ENCODE measurements around the gene ALOX12. TPM values are rescaled to one million over a fixed set of nuclear protein-coding genes. Genes with fewer than 3 reads are reported as not detected.
A peak's percentile ranks its signal among the peaks of the same experiment; 100 is the strongest.

The ALOX12 gene
- polyA plus RNA-seq, 1 of the 3 experiments (the other 2 are of a cell fraction), result not detected

DNA sequence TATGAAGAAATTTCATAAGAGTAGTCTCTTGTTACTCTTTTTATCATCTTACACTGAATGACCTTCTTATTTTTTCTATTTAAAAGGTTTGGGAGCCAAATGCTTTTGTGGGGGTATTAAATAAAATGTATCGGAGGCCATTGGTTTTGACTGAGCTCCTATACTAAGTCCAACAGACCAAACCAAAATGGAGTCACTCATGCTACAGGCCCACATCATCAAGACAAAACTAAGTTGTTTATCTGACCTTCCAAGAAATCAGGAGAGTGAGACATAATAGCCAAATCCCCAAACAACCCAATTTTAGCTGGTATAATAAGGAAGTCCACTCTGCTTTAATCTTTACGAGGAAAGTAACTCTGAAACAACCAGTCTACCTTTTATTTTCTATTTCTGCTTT is 48.1 kb upstream of the ALOX12 start:
- no peaks in the 10 kb centered on the region for H3K9me3 ChIP-seq
- POLR2A ChIA-PET, result no interaction called here
- H3K9me2 ChIP-seq, result no peaks in the 10 kb centered on the region
- H3K4me2 ChIP-seq, result no peak overlapping the region
- no peaks in the 10 kb centered on the region; the same call in 1 of the 2 replicates for H3K27me3 ChIP-seq (ENCODE audit: insufficient read depth)
- H3F3A ChIP-seq (replicated peaks; ENCODE audit: insufficient read depth), result no peaks in the 10 kb centered on the region
- no peak overlapping the region for H3K27ac ChIP-seq (ENCODE audit: low read depth in 2 of 2, low read length in 1 of 2)
- CTCF ChIA-PET, result interaction anchor here (1.1 to 1.4 kb wide), 2 partner anchors 34 to 37 kb away, joined by 3 to 4 read pairs; no protein-coding TSS in a partner anchor
- H3K4me3 ChIP-seq (ENCODE audit: low read depth in 2 of 2, low read length in 1 of 2), result no peak overlapping the region
- no peaks in the 10 kb centered on the region for H3K36me3 ChIP-seq (replicated peaks in 1 of 2; ENCODE audit: control insufficient read depth in 1 of 2, insufficient read depth in 2 of 2, low read length in 1 of 2)
- TF ChIP-seq JUND (IDR thresholded peaks at IDR 0.05) (no peak), USF2 (IDR thresholded peaks at IDR 0.05; ENCODE audit: borderline replicate concordance, low read depth, low read length) (no peak), FOXJ3 (CRISPR knock-in tag; IDR thresholded peaks at IDR 0.05) (no peak), RFX5 (IDR thresholded peaks at IDR 0.05; ENCODE audit: low read length) (no peak), RXRA (IDR thresholded peaks at IDR 0.05; ENCODE audit: borderline replicate concordance, low read depth) (no peak), EZH2phosphoT487 (IDR thresholded peaks at IDR 0.05; ENCODE audit: borderline replicate concordance, low read depth) (no peak), USF1 (IDR thresholded peaks at IDR 0.05; ENCODE audit: borderline replicate concordance, low read depth) (no peak), NFIC (IDR thresholded peaks at IDR 0.05; ENCODE audit: borderline replicate concordance) (no peak), ELF1 (IDR thresholded peaks at IDR 0.05) (no peak), MEF2A (IDR thresholded peaks at IDR 0.05; ENCODE audit: borderline replicate concordance, low read depth) (no peak), GABPA (IDR thresholded peaks at IDR 0.05; ENCODE audit: low read depth) (no peak), GATA2 (CRISPR knock-in tag; IDR thresholded peaks at IDR 0.05) (no peak), EP300 (IDR thresholded peaks at IDR 0.05; ENCODE audit: borderline replicate concordance in 1 of 2, low read depth in 1 of 2, low read length in 1 of 2) (no peak), NRF1 (IDR thresholded peaks at IDR 0.05; ENCODE audit: low read depth, low read length) (no peak), YY1 (IDR thresholded peaks at IDR 0.05; ENCODE audit: low read depth) (no peak), RAD21 (IDR thresholded peaks at IDR 0.05; ENCODE audit: low read length) (no peak), ZBTB33 (IDR thresholded peaks at IDR 0.05; ENCODE audit: borderline replicate concordance, low read depth) (no peak)
- TF ChIP-seq, protein P1, sequence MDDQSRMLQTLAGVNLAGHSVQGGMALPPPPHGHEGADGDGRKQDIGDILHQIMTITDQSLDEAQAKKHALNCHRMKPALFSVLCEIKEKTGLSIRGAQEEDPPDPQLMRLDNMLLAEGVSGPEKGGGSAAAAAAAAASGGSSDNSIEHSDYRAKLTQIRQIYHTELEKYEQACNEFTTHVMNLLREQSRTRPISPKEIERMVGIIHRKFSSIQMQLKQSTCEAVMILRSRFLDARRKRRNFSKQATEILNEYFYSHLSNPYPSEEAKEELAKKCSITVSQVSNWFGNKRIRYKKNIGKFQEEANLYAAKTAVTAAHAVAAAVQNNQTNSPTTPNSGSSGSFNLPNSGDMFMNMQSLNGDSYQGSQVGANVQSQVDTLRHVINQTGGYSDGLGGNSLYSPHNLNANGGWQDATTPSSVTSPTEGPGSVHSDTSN (IDR thresholded peaks at IDR 0.05), result no peak
- TF ChIP-seq, protein P2, sequence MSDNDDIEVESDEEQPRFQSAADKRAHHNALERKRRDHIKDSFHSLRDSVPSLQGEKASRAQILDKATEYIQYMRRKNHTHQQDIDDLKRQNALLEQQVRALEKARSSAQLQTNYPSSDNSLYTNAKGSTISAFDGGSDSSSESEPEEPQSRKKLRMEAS (IDR thresholded peaks at IDR 0.05; ENCODE audit: low read depth), result no peak
- no peaks in the 10 kb centered on the region for H3K4me1 ChIP-seq (ENCODE audit: control insufficient read depth in 1 of 2, insufficient read depth in 2 of 2, low read depth in 1 of 2, low read length in 1 of 2)
- H3K79me2 ChIP-seq (ENCODE audit: insufficient read depth), result no peaks in the 10 kb centered on the region
- H4K20me1 ChIP-seq (ENCODE audit: insufficient read depth), result no peaks in the 10 kb centered on the region
- 60% methylated on average over 2 of the region's 2 CpGs for WGBS (ENCODE audit: low lambda C conversion rate)
- peak overlapping the region; percentile 12; the same call in 1 of the 2 replicates for H2AFZ ChIP-seq (ENCODE audit: low read depth)
- no peak for DNase-seq
- no peak overlapping the region for H3K9ac ChIP-seq
